GM23338 (cell line): ENCODE results near the gene LAPTM5.

Experiments
- EZH2 ChIP-seq: fragments of 200-600 bp; sonication (generic); IDR thresholded peaks from one replicate; pipeline ENCODE4 v1.8.0; 2017; ENCODE audit warnings: antibody characterized with exemption, mild to moderate bottlenecking, low read depth; ENCODE audit not compliant: unreplicated experiment
- EZH2phosphoT487 ChIP-seq: fragments of 200-600 bp; sonication (generic); IDR thresholded peaks from one replicate; pipeline ENCODE4 v1.8.1; 2018; ENCODE audit warnings: antibody characterized with exemption; ENCODE audit not compliant: unreplicated experiment
- POLR2AphosphoS5 ChIP-seq: IDR thresholded peaks from 2 replicates; pipeline ENCODE4 v1.6.1; 2016; ENCODE audit warnings: antibody characterized with exemption, low read depth
- TF ChIP-seq, protein P1 (sequence below), 2 experiments: fragments of 200-600 bp in 1 of 2; sonication (generic) in 1 of 2; conservative IDR thresholded peaks; 2 replicates each; pipeline versions ENCODE4 v1.5.1 to v1.6.1; 2016 to 2017; ENCODE audit warnings: antibody characterized with exemption in 2 of 2, low read depth in 2 of 2, mild to moderate bottlenecking in 2 of 2, moderate library complexity in 1 of 2

GRCh38 chr1:30712583-30712982 lies 45.0 kb downstream of the LAPTM5 start:
- TF ChIP-seq, protein P1, sequence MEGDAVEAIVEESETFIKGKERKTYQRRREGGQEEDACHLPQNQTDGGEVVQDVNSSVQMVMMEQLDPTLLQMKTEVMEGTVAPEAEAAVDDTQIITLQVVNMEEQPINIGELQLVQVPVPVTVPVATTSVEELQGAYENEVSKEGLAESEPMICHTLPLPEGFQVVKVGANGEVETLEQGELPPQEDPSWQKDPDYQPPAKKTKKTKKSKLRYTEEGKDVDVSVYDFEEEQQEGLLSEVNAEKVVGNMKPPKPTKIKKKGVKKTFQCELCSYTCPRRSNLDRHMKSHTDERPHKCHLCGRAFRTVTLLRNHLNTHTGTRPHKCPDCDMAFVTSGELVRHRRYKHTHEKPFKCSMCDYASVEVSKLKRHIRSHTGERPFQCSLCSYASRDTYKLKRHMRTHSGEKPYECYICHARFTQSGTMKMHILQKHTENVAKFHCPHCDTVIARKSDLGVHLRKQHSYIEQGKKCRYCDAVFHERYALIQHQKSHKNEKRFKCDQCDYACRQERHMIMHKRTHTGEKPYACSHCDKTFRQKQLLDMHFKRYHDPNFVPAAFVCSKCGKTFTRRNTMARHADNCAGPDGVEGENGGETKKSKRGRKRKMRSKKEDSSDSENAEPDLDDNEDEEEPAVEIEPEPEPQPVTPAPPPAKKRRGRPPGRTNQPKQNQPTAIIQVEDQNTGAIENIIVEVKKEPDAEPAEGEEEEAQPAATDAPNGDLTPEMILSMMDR (conservative IDR thresholded peaks at IDR 0.05; ENCODE audit: low read depth in 2 of 2): no peak
- TF ChIP-seq EZH2 (no peak), EZH2phosphoT487 (no peak), POLR2AphosphoS5 (no peak)
